Spleen (tissue), 11 donors: ENCODE results near the gene SKI. TPM values are rescaled to one million over a fixed set of nuclear protein-coding genes. Genes with fewer than 3 reads are reported as not detected.

ENCODE experiments used
- DNase-seq: peaks from one replicate; pipeline ENCODE4 v3.0.0-alpha.2; 2020
- H3K27ac ChIP-seq, 8 donors: fragments of 200-600 bp; sonication (generic) in 7 of 8; 1 replicate in 4 of 8; 2 replicates in 4 of 8; pipeline versions ENCODE4 v1.5.0 to v1.8.0; 2016 to 2021; ENCODE audit warnings: inconsistent platforms in 4 of 8, mild to moderate bottlenecking in 4 of 8, moderate library complexity in 1 of 8
- H3K27me3 ChIP-seq, 7 donors: fragments of 200-600 bp; sonication (generic) in 6 of 7; replicated peaks in 1 of 7; 1 replicate in 4 of 7; 2 replicates in 3 of 7; pipeline versions ENCODE4 v1.5.0 to v1.8.0; 2016 to 2021; ENCODE audit warnings: inconsistent platforms in 3 of 7, mild to moderate bottlenecking in 1 of 7
- H3K36me3 ChIP-seq, 6 donors: fragments of 200-600 bp; sonication (generic) in 5 of 6; 1 replicate in 4 of 6; 2 replicates in 2 of 6; pipeline versions ENCODE4 v1.5.0 to v1.8.0; 2016 to 2021; ENCODE audit warnings: inconsistent platforms in 2 of 6
- H3K4me1 ChIP-seq, 6 donors: fragments of 200-600 bp; sonication (generic) in 5 of 6; 1 replicate in 3 of 6; 2 replicates in 3 of 6; pipeline versions ENCODE4 v1.5.0 to v1.8.0; 2016 to 2021; ENCODE audit warnings: inconsistent platforms in 3 of 6
- H3K4me3 ChIP-seq, 8 donors: fragments of 200-600 bp; sonication (generic) in 7 of 8; 1 replicate in 4 of 8; 2 replicates in 4 of 8; pipeline versions ENCODE4 v1.5.0 to v1.8.0; 2016 to 2021; ENCODE audit warnings: inconsistent platforms in 4 of 8, mild to moderate bottlenecking in 4 of 8, moderate library complexity in 2 of 8
- H3K9me3 ChIP-seq, 8 donors: fragments of 200-600 bp; sonication (generic) in 7 of 8; 1 replicate in 4 of 8; 2 replicates in 4 of 8; pipeline versions ENCODE4 v1.5.0 to v1.8.0; 2016 to 2021; ENCODE audit warnings: inconsistent platforms in 4 of 8
- CTCF ChIP-seq, 11 experiments: fragments of 200-600 bp in 7 of 11; fragments of 450-650 bp in 4 of 11; sonication (generic) in 4 of 11; IDR thresholded peaks in 8 of 11; conservative IDR thresholded peaks in 3 of 11; 1 replicate in 7 of 11; 2 replicates in 4 of 11; pipeline versions ENCODE4 v1.4.0 to v1.8.0; 2016 to 2021; ENCODE audit warnings: antibody characterized with exemption in 11 of 11, inconsistent platforms in 4 of 11, mild to moderate bottlenecking in 1 of 11
- POLR2A ChIP-seq, 3 donors: fragments of 450-650 bp; IDR thresholded peaks; one replicate each; pipeline ENCODE4 v1.5.1; 2017; ENCODE audit warnings: antibody characterized with exemption in 3 of 3, mild to moderate bottlenecking in 1 of 3
- POLR2AphosphoS5 ChIP-seq, 3 donors: sonication (generic); formaldehyde crosslinking; IDR thresholded peaks; one replicate each; pipeline ENCODE4 v1.5.1; 2017; ENCODE audit warnings: antibody characterized with exemption in 3 of 3
- WGBS, 5 donors: extraction: QIAGEN DNeasy Blood & Tissue Kit in 3 of 5; methylation state at CpG; one replicate each; pipeline versions ENCODE4 v1.1.5 to v1.1.7; 2013 to 2018; 5-methylcytosine and 5-hydroxymethylcytosine counted together
- intact Hi-C: fragments of 100-400 bp; cut with DNase I; formaldehyde crosslinking; loops from one replicate; pipeline ENCODE4 v1.15.0; 2023; ENCODE audit warnings: low total_unique reads
- polyA plus RNA-seq, 3 donors: library from polyadenylated mRNA; stranded (reverse); fragments of 200-250 nt; gene quantifications; one replicate each; pipeline ENCODE4 v1.2.1, GENCODE V29; 2013
- total RNA-seq, 7 donors: library from RNA; depleted of rRNA in 3 of 7; stranded (reverse); fragments of >200 nt in 3 of 7; fragmentation: NEBNext Ultra II Directional in 4 of 7; extraction: Animal tissue kit (Norgen Biotek cat#: 25700) in 4 of 7; gene quantifications; one replicate each; pipeline versions ENCODE4 v1.1.0 to v1.2.1, GENCODE V29; 2016 to 2021
- donor health status: healthy with polysubstance abuse.
- donor health status: DM: no; HTN: no; CAD: no; lungs with moderate emphysema.
- donor health status: DM: no; HTN: no; CAD: no.
- donor health status: Bipolar disorder and iron deficiency.
- donor health status: healthy.
- donor health status: DM: no; HTN: no; CAD: no.
- donor health status: DM: yes; HTN: yes; CAD: no.

SKI gene
- total and polyA plus RNA-seq, 10 donors, result 4.4 to 100.0 (median 54.3) TPM

- peak; percentile 40 for DNase-seq
- TF ChIP-seq CTCF (IDR thresholded peaks at IDR 0.05 in 8 of 11, conservative IDR thresholded peaks at IDR 0.05 in 3 of 11) (no peak), POLR2A (IDR thresholded peaks at IDR 0.05) (no peak), POLR2AphosphoS5 (IDR thresholded peaks at IDR 0.05) (no peak)
- Histone ChIP-seq H3K27ac (no peak overlapping the region), H3K4me1 (no peaks in the 10 kb centered on the region), H3K27me3 (no peaks in the 10 kb centered on the region), H3K9me3 (peaks cover 0 to 11% (median 8%) of the 10 kb centered on the region in 8 donors), H3K36me3 (peaks cover 0 to 5% (median 0%) of the 10 kb centered on the region in 6 donors), H3K4me3 (no peak overlapping the region)
- intact Hi-C loops, result no loop called here
- WGBS, 5 donors, result 80 to 90% (median 85%) methylated on average over 18 to 24 of the region's 24 CpGs
Measured at GRCh38 chr1:2358651-2359640, 130.8 kb downstream of the SKI start.

Other genes with a start within 250 kb of the SKI start
- under 1 TPM in 3 of 7 donors, not detected in 4; 0.10 to 0.32 (median 0.27) TPM for gene CFAP74, start 224.5 kb upstream of the SKI start, total RNA-seq
- gene CFAP74, start 224.5 kb upstream of the SKI start, polyA plus RNA-seq, result under 1 TPM; 0.03 to 0.18 (median 0.09) TPM
- 1 to 10 TPM in 2 of 7 donors, under 1 TPM in 3, not detected in 2; 0.40 to 1.2 (median 0.94) TPM for gene GABRD, start 209.0 kb upstream of the SKI start, total RNA-seq
- gene GABRD, start 209.0 kb upstream of the SKI start, polyA plus RNA-seq, result 1 to 10 TPM in 1 of 3 donors, under 1 TPM in 1, not detected in 1; 0.35 to 1.1 TPM
- 10 to 100 TPM; 19.5 to 61.8 (median 38.7) TPM for gene PRKCZ, start 177.9 kb upstream of the SKI start, total RNA-seq
- gene PRKCZ, start 177.9 kb upstream of the SKI start, polyA plus RNA-seq, result 10 to 100 TPM; 17.6 to 35.8 (median 32.3) TPM
- gene FAAP20, start 33.5 kb upstream of the SKI start, total RNA-seq, result 10 to 100 TPM; 20.6 to 64.0 (median 46.6) TPM
- gene FAAP20, start 33.5 kb upstream of the SKI start, polyA plus RNA-seq, result 100 to 1,000 TPM in 1 of 3 donors, 10 to 100 TPM in 2; 66.8 to 113 (median 94.1) TPM
- 10 to 100 TPM in 2 of 7 donors, 1 to 10 TPM in 5; 5.9 to 13.5 (median 8.4) TPM for gene MORN1, start 163.2 kb downstream of the SKI start, total RNA-seq
- 1 to 10 TPM; 1.9 to 5.8 (median 2.2) TPM for gene MORN1, start 163.2 kb downstream of the SKI start, polyA plus RNA-seq
- 100 to 1,000 TPM in 3 of 7 donors, 10 to 100 TPM in 4; 70.1 to 131 (median 91.8) TPM for gene RER1, start 163.5 kb downstream of the SKI start, total RNA-seq
- 10 to 100 TPM; 51.1 to 77.0 (median 68.7) TPM for gene RER1, start 163.5 kb downstream of the SKI start, polyA plus RNA-seq
- gene PEX10, start 184.2 kb downstream of the SKI start, total RNA-seq, result 10 to 100 TPM; 10.2 to 18.9 (median 16.3) TPM
- 10 to 100 TPM; 12.5 to 19.1 (median 13.0) TPM for gene PEX10, start 184.2 kb downstream of the SKI start, polyA plus RNA-seq
- gene PLCH2, start 248.0 kb downstream of the SKI start, total RNA-seq, result 10 to 100 TPM in 1 of 7 donors, 1 to 10 TPM in 6; 2.2 to 21.0 (median 9.5) TPM
- gene PLCH2, start 248.0 kb downstream of the SKI start, polyA plus RNA-seq, result 10 to 100 TPM in 1 of 3 donors, 1 to 10 TPM in 2; 5.4 to 10.8 (median 6.5) TPM